BLaER1 treated with 17β-estradiol and CSF1 and Interleukin-3, amounts not matched to agents 10 nM and 100 nM (cell line): Measurements from ENCODE around the gene SUN2.

Experiments
- H3K27ac ChIP-seq, 11 experiments: shearing (Covaris generic); formaldehyde crosslinking; 2 replicates each; pipeline ENCODE4 v1.8.1; 2022
- H3K27me3 ChIP-seq, 11 experiments: shearing (Covaris generic); formaldehyde crosslinking; 2 replicates each; pipeline ENCODE4 v1.8.1; 2022
- H3K36me3 ChIP-seq, 11 experiments: shearing (Covaris generic); formaldehyde crosslinking; 2 replicates each; pipeline ENCODE4 v1.8.1; 2022
- H3K4me1 ChIP-seq, 10 experiments: shearing (Covaris generic); formaldehyde crosslinking; 2 replicates each; pipeline ENCODE4 v1.8.1; 2022
- H3K4me2 ChIP-seq, 11 experiments: shearing (Covaris generic); formaldehyde crosslinking; 2 replicates each; pipeline ENCODE4 v1.8.1; 2022
- H3K4me3 ChIP-seq, 10 experiments: shearing (Covaris generic); formaldehyde crosslinking; 2 replicates each; pipeline ENCODE4 v1.8.1; 2022
- H3K9ac ChIP-seq, 11 experiments: shearing (Covaris generic); formaldehyde crosslinking; 2 replicates each; pipeline ENCODE4 v1.8.1; 2022
- H3K9me3 ChIP-seq, 11 experiments: shearing (Covaris generic); formaldehyde crosslinking; replicated peaks in 1 of 11; 2 replicates each; pipeline ENCODE4 v1.8.1; 2022
- H4K20me1 ChIP-seq, 11 experiments: shearing (Covaris generic); formaldehyde crosslinking; 2 replicates each; pipeline ENCODE4 v1.8.1; 2022
- Cebpa-rat ChIP-seq, 11 experiments: shearing (Covaris generic); IDR thresholded peaks; 2 replicates each; pipeline ENCODE4 v1.8.1; 2022

SUN2 gene

GRCh38 chr22:38725900-38726655 is 29.7 kb downstream of the SUN2 start:
- Histone ChIP-seq H3K4me2 (peak overlapping the region in 9 of 11 experiments; percentile 54 to 93 (median 81); a peak in 18 of 22 replicates), H3K9me3 (no peaks in the 10 kb centered on the region), H3K9ac (no peak overlapping the region; a peak in 1 of 22 replicates), H3K4me1 (peaks cover 5 to 54% (median 45%) of the 10 kb centered on the region in 10 experiments; a peak in 19 of 20 replicates), H3K4me3 (no peak overlapping the region), H3K27me3 (no peaks in the 10 kb centered on the region), H4K20me1 (peaks cover 18 to 80% (median 53%) of the 10 kb centered on the region in 11 experiments; a peak in 20 of 22 replicates), H3K27ac (peak overlapping the region in 3 of 11 experiments; percentile 58 to 71 (median 68); a peak in 2 of 22 replicates), H3K36me3 (peaks cover 94 to 100% (median 98%) of the 10 kb centered on the region in 11 experiments)
- no peak for TF ChIP-seq Cebpa-rat (IDR thresholded peaks at IDR 0.05)

GRCh38 chr22:38724926-38725571 is 30.7 kb downstream of the SUN2 start:
- Histone ChIP-seq H3K4me3 (no peak overlapping the region), H3K9ac (no peak overlapping the region), H3K27ac (no peak overlapping the region), H3K4me2 (no peak overlapping the region), H3K36me3 (peaks cover 94 to 100% (median 96%) of the 10 kb centered on the region in 11 experiments), H4K20me1 (peaks cover 25 to 70% (median 48%) of the 10 kb centered on the region in 11 experiments; a peak in 20 of 22 replicates), H3K27me3 (no peaks in the 10 kb centered on the region), H3K4me1 (peaks cover 5 to 49% (median 43%) of the 10 kb centered on the region in 10 experiments; a peak in 19 of 20 replicates), H3K9me3 (no peaks in the 10 kb centered on the region)
- no peak for TF ChIP-seq Cebpa-rat (IDR thresholded peaks at IDR 0.05)

GRCh38 chr22:38724176-38724575 is 31.6 kb downstream of the SUN2 start:
- peaks cover 88 to 100% (median 92%) of the 10 kb centered on the region in 11 experiments for H3K36me3 ChIP-seq

GRCh38 chr22:38721551-38721950 is 34.2 kb downstream of the SUN2 start:
- H3K36me3 ChIP-seq = peaks cover 88 to 100% (median 93%) of the 10 kb centered on the region in 11 experiments
- peaks cover 13 to 51% (median 37%) of the 10 kb centered on the region in 11 experiments; a peak in 21 of 22 replicates for H4K20me1 ChIP-seq
- H3K4me2 ChIP-seq = no peak overlapping the region
- H3K4me1 ChIP-seq = peaks cover 6 to 18% (median 12%) of the 10 kb centered on the region in 10 experiments
- H3K27me3 ChIP-seq = no peaks in the 10 kb centered on the region
- no peak overlapping the region for H3K9ac ChIP-seq
- no peak overlapping the region for H3K4me3 ChIP-seq
- no peaks in the 10 kb centered on the region for H3K9me3 ChIP-seq
- no peak for TF ChIP-seq Cebpa-rat (IDR thresholded peaks at IDR 0.05)
- H3K27ac ChIP-seq = no peak overlapping the region

More at GRCh38 chr22:38724176-38724575, 31.6 kb downstream of the SUN2 start:
- Histone ChIP-seq H3K27ac (no peak overlapping the region), H3K4me2 (no peak overlapping the region), H3K4me1 (peaks cover 5 to 41% (median 37%) of the 10 kb centered on the region in 10 experiments; a peak in 19 of 20 replicates), H3K4me3 (no peak overlapping the region), H3K27me3 (no peaks in the 10 kb centered on the region), H4K20me1 (peaks cover 23 to 61% (median 44%) of the 10 kb centered on the region in 11 experiments; a peak in 20 of 22 replicates), H3K9me3 (no peaks in the 10 kb centered on the region), H3K9ac (peak overlapping the region in 1 of 11 experiments; percentile 14; a peak in 1 of 22 replicates)
- no peak for TF ChIP-seq Cebpa-rat (IDR thresholded peaks at IDR 0.05)

GRCh38 chr22:38720350-38720749 is 35.4 kb downstream of the SUN2 start:
- Histone ChIP-seq H3K9ac (no peak overlapping the region), H3K27ac (no peak overlapping the region), H3K9me3 (no peaks in the 10 kb centered on the region), H3K4me2 (no peak overlapping the region), H3K27me3 (no peaks in the 10 kb centered on the region), H4K20me1 (peaks cover 19 to 52% (median 44%) of the 10 kb centered on the region in 11 experiments), H3K4me3 (no peak overlapping the region), H3K4me1 (peaks cover 0 to 18% (median 2%) of the 10 kb centered on the region in 10 experiments; a peak in 8 of 20 replicates), H3K36me3 (peaks cover 88 to 100% (median 93%) of the 10 kb centered on the region in 11 experiments)
- no peak for TF ChIP-seq Cebpa-rat (IDR thresholded peaks at IDR 0.05)

- Histone ChIP-seq H3K4me2 (no peak overlapping the region), H3K9ac (0 out of 22 replicates have a peak overlapping the region, but pooled peaks of 1 of the 11 experiments have one; percentile 4), H3K4me3 (no peak overlapping the region), H3K9me3 (no peaks in the 10 kb centered on the region), H3K36me3 (peaks cover 79 to 100% (median 89%) of the 10 kb centered on the region in 11 experiments), H3K27ac (no peak overlapping the region), H3K27me3 (no peaks in the 10 kb centered on the region), H3K4me1 (peaks cover 0 to 29% (median 4%) of the 10 kb centered on the region in 10 experiments; a peak in 9 of 20 replicates), H4K20me1 (peaks cover 30 to 64% (median 54%) of the 10 kb centered on the region in 11 experiments)
- TF ChIP-seq Cebpa-rat (IDR thresholded peaks at IDR 0.05) = no peak; a peak in 1 of 22 replicates
Measured at GRCh38 chr22:38719196-38719595, 36.6 kb downstream of the SUN2 start.

GRCh38 chr22:38718414-38718813 is 37.4 kb downstream of the SUN2 start:
- Histone ChIP-seq H3K4me3 (no peak overlapping the region), H3K4me2 (peak overlapping the region in 3 of 11 experiments; percentile 23 to 44 (median 33); a peak in 1 of 22 replicates), H4K20me1 (peaks cover 37 to 72% (median 58%) of the 10 kb centered on the region in 11 experiments), H3K27ac (no peak overlapping the region), H3K36me3 (peaks cover 71 to 97% (median 82%) of the 10 kb centered on the region in 11 experiments), H3K9me3 (no peaks in the 10 kb centered on the region), H3K27me3 (no peaks in the 10 kb centered on the region), H3K9ac (no peak overlapping the region), H3K4me1 (peaks cover 0 to 37% (median 7%) of the 10 kb centered on the region in 10 experiments; a peak in 9 of 20 replicates)
- no peak for TF ChIP-seq Cebpa-rat (IDR thresholded peaks at IDR 0.05)

- H3K36me3 ChIP-seq = peaks cover 63 to 97% (median 75%) of the 10 kb centered on the region in 11 experiments
- no peak overlapping the region for H3K9ac ChIP-seq
Measured at GRCh38 chr22:38717244-38717643, 38.6 kb downstream of the SUN2 start.

More at GRCh38 chr22:38717244-38717643, 38.6 kb downstream of the SUN2 start:
- H3K27me3 ChIP-seq = no peaks in the 10 kb centered on the region
- H3K27ac ChIP-seq = no peak overlapping the region
- peaks cover 0 to 49% (median 18%) of the 10 kb centered on the region in 10 experiments; a peak in 12 of 20 replicates for H3K4me1 ChIP-seq
- peaks cover 49 to 83% (median 64%) of the 10 kb centered on the region in 11 experiments for H4K20me1 ChIP-seq
- H3K4me2 ChIP-seq = no peak overlapping the region
- H3K9me3 ChIP-seq = no peaks in the 10 kb centered on the region
- TF ChIP-seq Cebpa-rat (IDR thresholded peaks at IDR 0.05) = no peak
- H3K4me3 ChIP-seq = no peak overlapping the region
